Activated CD8-positive, alpha-beta memory T cell treated with anti-CD3 and anti-CD28 coated beads for 4 hours (primary cell): ENCODE results near the gene NLRP9.

Experiments
- DNase-seq, 2 donors: peaks; one replicate each; pipeline ENCODE4 v3.0.0-alpha.2; 2020; ENCODE audit warnings: low read depth in 2 of 2

NLRP9 gene

GRCh38 chr19:55688422-55689218 is 49.6 kb downstream of the NLRP9 start:
- no peak for DNase-seq

GRCh38 chr19:55687281-55688201 is 50.7 kb downstream of the NLRP9 start:
- DNase-seq, result no peak

GRCh38 chr19:55686311-55687050 is 51.7 kb downstream of the NLRP9 start:
- DNase-seq, result no peak

- DNase-seq, result no peak
These were observed 52.4 kb downstream of the NLRP9 start for GRCh38 chr19:55685776-55686175.

GRCh38 chr19:55684946-55685681 is 53.1 kb downstream of the NLRP9 start:
- no peak for DNase-seq

GRCh38 chr19:55683449-55684261 is 54.5 kb downstream of the NLRP9 start:
- no peak for DNase-seq

- DNase-seq, result no peak
These were observed 56.8 kb downstream of the NLRP9 start for GRCh38 chr19:55681131-55682092.

- DNase-seq, result no peak
These were observed 57.7 kb downstream of the NLRP9 start for GRCh38 chr19:55680339-55681130.

GRCh38 chr19:55679343-55680257 is 58.6 kb downstream of the NLRP9 start:
- no peak for DNase-seq

- no peak for DNase-seq
These were observed 60.0 kb downstream of the NLRP9 start for GRCh38 chr19:55678121-55678671.

GRCh38 chr19:55677572-55678028 is 60.6 kb downstream of the NLRP9 start:
- no peak for DNase-seq

- no peak for DNase-seq
These were observed 61.2 kb downstream of the NLRP9 start for GRCh38 chr19:55676889-55677505.

- no peak for DNase-seq
These were observed 61.8 kb downstream of the NLRP9 start for GRCh38 chr19:55676383-55676782.

GRCh38 chr19:55675661-55676354 is 62.4 kb downstream of the NLRP9 start:
- no peak for DNase-seq

- DNase-seq, result peak; percentile 94 to 95
These were observed 63.2 kb downstream of the NLRP9 start, which contains the start of gene EPN1 for GRCh38 chr19:55674841-55675660. Gene EPN1 (plus strand): TSS chr19:55675226. CDS start chr19:55678628, 3,402 bp downstream.
